Endothelial cell of umbilical vein (primary cell): ENCODE data around the gene PRLR.

Experiments used
- CTCF ChIP-seq, 2 donors: IDR thresholded peaks; 1 replicate in 1 of 2; 2 replicates in 1 of 2; pipeline ENCODE4 v1.5.1; 2011; ENCODE audit warnings: low read length in 2 of 2, mild to moderate bottlenecking in 2 of 2, moderate library complexity in 2 of 2, control low read depth in 1 of 2, inconsistent platforms in 1 of 2, low read depth in 1 of 2; ENCODE audit not compliant: insufficient read depth in 1 of 2; ENCODE audit errors: extremely low read depth in 1 of 2
- EZH2 ChIP-seq: IDR thresholded peaks from 2 replicates; pipeline ENCODE4 v1.6.1; 2012; ENCODE audit warnings: borderline replicate concordance, low read depth, mild to moderate bottlenecking, moderate library complexity, low read length, inconsistent platforms; ENCODE audit not compliant: severe bottlenecking
- FOS ChIP-seq: IDR thresholded peaks from 2 replicates; pipeline ENCODE4 v1.6.1; 2011; ENCODE audit warnings: mild to moderate bottlenecking, low read length, moderate library complexity, borderline replicate concordance; ENCODE audit not compliant: insufficient read depth
- GATA2 ChIP-seq: IDR thresholded peaks from 2 replicates; pipeline ENCODE4 v1.7.0; 2011; ENCODE audit warnings: low read depth, mild to moderate bottlenecking, moderate library complexity, mixed read lengths, low read length; ENCODE audit not compliant: insufficient read length, insufficient read depth
- JUN ChIP-seq: IDR thresholded peaks from 2 replicates; pipeline ENCODE4 v1.6.1; 2011; ENCODE audit warnings: borderline replicate concordance, low read depth; ENCODE audit not compliant: insufficient read length, insufficient read depth
- MAX ChIP-seq: IDR thresholded peaks from 2 replicates; pipeline ENCODE4 v1.6.1; 2011; ENCODE audit not compliant: insufficient read depth, insufficient read length
- MYC ChIP-seq: IDR thresholded peaks from one replicate; pipeline ENCODE4 v1.6.1; 2011; ENCODE audit warnings: mild to moderate bottlenecking, low read depth, low read length
- POLR2A ChIP-seq: IDR thresholded peaks from 2 replicates; pipeline ENCODE4 v1.6.1; 2012; ENCODE audit warnings: low read depth, mild to moderate bottlenecking, control low read depth, low read length
- POLR2AphosphoS5 ChIP-seq: IDR thresholded peaks from 2 replicates; pipeline ENCODE4 v1.6.1; 2012; ENCODE audit warnings: low read depth, mild to moderate bottlenecking, control low read depth, low read length, moderate library complexity; ENCODE audit not compliant: insufficient read depth

GRCh38 chr5:35247648-35248034, 17.4 kb upstream of the PRLR start:
- TF ChIP-seq CTCF (IDR thresholded peaks at IDR 0.05; ENCODE audit: extremely low read depth in 1 of 2, insufficient read depth in 1 of 2, low read depth in 1 of 2, low read length in 2 of 2): no peak
- no peak for TF ChIP-seq POLR2AphosphoS5
- no peak for TF ChIP-seq EZH2
- TF ChIP-seq MAX: no peak
- TF ChIP-seq POLR2A: no peak
- TF ChIP-seq FOS: no peak
- TF ChIP-seq JUN: no peak
- no peak for TF ChIP-seq MYC
- no peak for TF ChIP-seq GATA2
